OCI-LY3 (cell line): ENCODE data around the gene FCN1.
"Not testable (repeated sequence)": the region's sequence is repeated elsewhere in the genome, so short reads cannot be mapped to it uniquely, and the experiment has no call there.

Experiments
- H2AFZ ChIP-seq: fragments of 200-600, 300-600 bp; shearing (Covaris generic); 2 replicates; pipeline ENCODE4 v1.6.0; 2014; ENCODE audit warnings: antibody characterized with exemption, low read depth, low read length
- H3K27ac ChIP-seq: fragments of 200-600, 300-600 bp; sonication (generic); 2 replicates; pipeline ENCODE4 v1.5.1; 2014; ENCODE audit warnings: mild to moderate bottlenecking, low read length, moderate library complexity, mixed read lengths
- H3K27me3 ChIP-seq: fragments of 200-600, 300-600 bp; sonication (generic); 2 replicates; pipeline ENCODE4 v1.6.1; 2014; ENCODE audit warnings: low read depth, low read length, mixed read lengths
- H3K36me3 ChIP-seq: fragments of 200-600, 300-600 bp; sonication (generic); replicated peaks from 2 replicates; pipeline ENCODE3; 2014; ENCODE audit warnings: low read depth, low read length, mixed read lengths
- H3K4me1 ChIP-seq: fragments of 300-600, 200-600 bp; sonication (generic); 2 replicates; pipeline ENCODE4 v1.6.1; 2014; ENCODE audit warnings: low read length, mixed read lengths
- H3K4me2 ChIP-seq: fragments of 200-600, 300-600 bp; sonication (generic); 2 replicates; pipeline ENCODE4 v1.6.1; 2014; ENCODE audit warnings: low read length, mixed read lengths
- H3K4me3 ChIP-seq: fragments of 300-600, 200-600 bp; sonication (generic); 2 replicates; pipeline ENCODE4 v1.5.1; 2014; ENCODE audit warnings: antibody characterized with exemption, mild to moderate bottlenecking, low read length, moderate library complexity
- H3K79me2 ChIP-seq: fragments of 300-600, 200-600 bp; shearing (Covaris generic); 2 replicates; pipeline ENCODE4 v1.6.1; 2014; ENCODE audit warnings: mild to moderate bottlenecking, low read length, mixed read lengths
- H3K9ac ChIP-seq: fragments of 300-600, 200-600 bp; shearing (Covaris generic); 2 replicates; pipeline ENCODE4 v1.6.0; 2014; ENCODE audit warnings: mild to moderate bottlenecking, low read length, moderate library complexity
- H3K9me3 ChIP-seq: fragments of 200-600, 300-600 bp; shearing (Covaris generic); 2 replicates; pipeline ENCODE4 v1.6.1; 2014; ENCODE audit warnings: low read length, mixed read lengths; ENCODE audit not compliant: insufficient read depth
- H4K20me1 ChIP-seq: fragments of 200-600, 300-600 bp; sonication (generic); 2 replicates; pipeline ENCODE4 v1.6.1; 2016; ENCODE audit warnings: low read length, mixed read lengths; ENCODE audit not compliant: insufficient read depth
- EZH2phosphoT487 ChIP-seq: fragments of 200-600 bp; shearing (Covaris generic); IDR thresholded peaks from 2 replicates; pipeline ENCODE4 v1.6.1; 2018; ENCODE audit warnings: antibody characterized with exemption, mixed run types, low read depth
- TF ChIP-seq, protein P1 (sequence below): fragments of 200-600, 300-600 bp; sonication (generic); IDR thresholded peaks from 2 replicates; pipeline ENCODE4 v1.5.1; 2014; ENCODE audit warnings: antibody characterized with exemption, low read length, low read depth

Gene FCN1

GRCh38 chr9:134860510-134860909, 57.2 kb downstream of the FCN1 start:
- Histone ChIP-seq H2AFZ (no peak overlapping the region), H3K27ac (no peak overlapping the region), H4K20me1 (no peaks in the 10 kb centered on the region), H3K4me2 (no peak overlapping the region), H3K9ac (no peak overlapping the region), H3K27me3 (no peaks in the 10 kb centered on the region), H3K79me2 (no peaks in the 10 kb centered on the region), H3K4me1 (peaks cover 41% of the 10 kb centered on the region), H3K36me3 (peaks cover 14% of the 10 kb centered on the region), H3K4me3 (no peak overlapping the region), H3K9me3 (peaks cover 15% of the 10 kb centered on the region)
- TF ChIP-seq, protein P1, sequence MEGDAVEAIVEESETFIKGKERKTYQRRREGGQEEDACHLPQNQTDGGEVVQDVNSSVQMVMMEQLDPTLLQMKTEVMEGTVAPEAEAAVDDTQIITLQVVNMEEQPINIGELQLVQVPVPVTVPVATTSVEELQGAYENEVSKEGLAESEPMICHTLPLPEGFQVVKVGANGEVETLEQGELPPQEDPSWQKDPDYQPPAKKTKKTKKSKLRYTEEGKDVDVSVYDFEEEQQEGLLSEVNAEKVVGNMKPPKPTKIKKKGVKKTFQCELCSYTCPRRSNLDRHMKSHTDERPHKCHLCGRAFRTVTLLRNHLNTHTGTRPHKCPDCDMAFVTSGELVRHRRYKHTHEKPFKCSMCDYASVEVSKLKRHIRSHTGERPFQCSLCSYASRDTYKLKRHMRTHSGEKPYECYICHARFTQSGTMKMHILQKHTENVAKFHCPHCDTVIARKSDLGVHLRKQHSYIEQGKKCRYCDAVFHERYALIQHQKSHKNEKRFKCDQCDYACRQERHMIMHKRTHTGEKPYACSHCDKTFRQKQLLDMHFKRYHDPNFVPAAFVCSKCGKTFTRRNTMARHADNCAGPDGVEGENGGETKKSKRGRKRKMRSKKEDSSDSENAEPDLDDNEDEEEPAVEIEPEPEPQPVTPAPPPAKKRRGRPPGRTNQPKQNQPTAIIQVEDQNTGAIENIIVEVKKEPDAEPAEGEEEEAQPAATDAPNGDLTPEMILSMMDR, result no peak
- TF ChIP-seq EZH2phosphoT487, result no peak

- Histone ChIP-seq H3K9me3 (peaks cover 15% of the 10 kb centered on the region), H3K4me1 (peaks cover 55% of the 10 kb centered on the region), H3K27ac (peak overlapping the region; percentile 98), H3K9ac (peak overlapping the region; percentile 81), H3K79me2 (no peaks in the 10 kb centered on the region), H2AFZ (0 out of 2 replicates have a peak overlapping the region, but pooled peaks have one; percentile 2), H3K36me3 (peaks cover 14% of the 10 kb centered on the region), H4K20me1 (no peaks in the 10 kb centered on the region), H3K4me2 (peak overlapping the region; percentile 81), H3K27me3 (no peaks in the 10 kb centered on the region), H3K4me3 (peak overlapping the region; percentile 51)
- TF ChIP-seq, protein P1, result peak; percentile 59
- no peak for TF ChIP-seq EZH2phosphoT487
Measured at GRCh38 chr9:134858051-134858841, 59.5 kb downstream of the FCN1 start.

- peaks cover 59% of the 10 kb centered on the region for H3K4me1 ChIP-seq
- H2AFZ ChIP-seq, H3K27me3 ChIP-seq, H3K79me2 ChIP-seq, H4K20me1 ChIP-seq: not testable (repeated sequence)
- peak overlapping the region; percentile 98 for H3K27ac ChIP-seq
- peaks cover 14% of the 10 kb centered on the region for H3K36me3 ChIP-seq
- peaks cover 15% of the 10 kb centered on the region for H3K9me3 ChIP-seq
- peak overlapping the region; percentile 81 for H3K4me2 ChIP-seq
- H3K4me3 ChIP-seq, result peak overlapping the region; percentile 49; the same call in 1 of the 2 replicates
- H3K9ac ChIP-seq, result peak overlapping the region; percentile 81; the same call in 1 of the 2 replicates
Measured at GRCh38 chr9:134857451-134857850, 60.3 kb downstream of the FCN1 start.

- Histone ChIP-seq H3K27me3 (no peaks in the 10 kb centered on the region), H3K4me3 (no peak overlapping the region), H3K4me1 (peaks cover 59% of the 10 kb centered on the region), H2AFZ (no peak overlapping the region), H3K9ac (no peak overlapping the region), H3K79me2 (no peaks in the 10 kb centered on the region), H4K20me1 (no peaks in the 10 kb centered on the region), H3K27ac (no peak overlapping the region), H3K36me3 (peaks cover 11% of the 10 kb centered on the region), H3K9me3 (peaks cover 12% of the 10 kb centered on the region; the same call in 1 of the 2 replicates), H3K4me2 (no peak overlapping the region)
- TF ChIP-seq, protein P1, result no peak
- no peak for TF ChIP-seq EZH2phosphoT487
Measured at GRCh38 chr9:134855900-134856377, 61.8 kb downstream of the FCN1 start.
